ENCODE data around the gene RNFT2.

Gene RNFT2

DNA sequence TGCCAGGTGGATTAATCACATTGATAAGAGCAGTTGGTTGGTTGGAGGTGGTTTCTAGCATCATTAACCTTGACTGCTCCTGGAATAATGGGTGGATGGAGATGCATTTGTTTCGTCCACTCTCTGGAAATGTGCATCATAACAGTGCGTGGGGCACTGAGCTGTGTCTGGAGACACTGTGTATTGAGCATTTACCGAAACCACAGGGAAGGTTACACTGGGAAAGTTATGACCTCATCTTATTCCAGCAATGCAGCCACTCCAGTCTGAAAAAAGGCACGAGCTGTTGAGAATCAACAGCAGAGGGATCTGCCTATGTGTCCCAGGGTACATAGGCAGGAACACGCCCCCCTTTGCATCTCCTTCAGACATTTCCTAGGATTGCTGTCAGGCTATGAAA is 27.2 kb downstream of the RNFT2 start:
- Histone ChIP-seq H3K4me3 (ENCODE audit: low read length) (no peak overlapping the region), H3K27ac (ENCODE audit: low read depth, low read length) (no peak overlapping the region), H3F3A (ENCODE audit: control insufficient read depth, insufficient read depth) (no peaks in the 10 kb centered on the region), H3K4me2 (ENCODE audit: low read length) (no peak overlapping the region), H4K20me1 (ENCODE audit: control insufficient read depth, insufficient read depth, low read depth, low read length) (no peaks in the 10 kb centered on the region), H3K9me3 (ENCODE audit: control insufficient read depth, insufficient read depth, low read length) (no peaks in the 10 kb centered on the region), H3K79me2 (ENCODE audit: control insufficient read depth, low read length) (no peaks in the 10 kb centered on the region), H3K9me2 (replicated peaks; ENCODE audit: control insufficient read depth, low read length) (no peaks in the 10 kb centered on the region), H3K27me3 (ENCODE audit: control insufficient read depth, low read length) (no peaks in the 10 kb centered on the region), H3K36me3 (ENCODE audit: control insufficient read depth, low read length) (peaks cover 25% of the 10 kb centered on the region), H3K4me1 (ENCODE audit: control insufficient read depth, low read length) (no peaks in the 10 kb centered on the region)
- TF ChIP-seq CTCF (IDR thresholded peaks at IDR 0.05; ENCODE audit: low read depth, low read length, poor library complexity, severe bottlenecking) (no peak), EZH2phosphoT487 (IDR thresholded peaks at IDR 0.05; ENCODE audit: borderline replicate concordance, low read length) (no peak)

GRCh38 chr12:116766285-116766684 is 28.2 kb downstream of the RNFT2 start:
- Histone ChIP-seq H3K4me3 (ENCODE audit: low read length) (no peak overlapping the region), H3K4me2 (ENCODE audit: low read length) (no peak overlapping the region), H3K9me2 (replicated peaks; ENCODE audit: control insufficient read depth, low read length) (no peaks in the 10 kb centered on the region), H4K20me1 (ENCODE audit: control insufficient read depth, insufficient read depth, low read depth, low read length) (no peaks in the 10 kb centered on the region), H3K4me1 (ENCODE audit: control insufficient read depth, low read length) (no peaks in the 10 kb centered on the region), H3F3A (ENCODE audit: control insufficient read depth, insufficient read depth) (no peaks in the 10 kb centered on the region), H3K27me3 (ENCODE audit: control insufficient read depth, low read length) (no peaks in the 10 kb centered on the region), H3K79me2 (ENCODE audit: control insufficient read depth, low read length) (no peaks in the 10 kb centered on the region), H3K27ac (ENCODE audit: low read depth, low read length) (no peak overlapping the region), H3K9me3 (ENCODE audit: control insufficient read depth, insufficient read depth, low read length) (no peaks in the 10 kb centered on the region), H3K36me3 (ENCODE audit: control insufficient read depth, low read length) (peaks cover 18% of the 10 kb centered on the region)
- TF ChIP-seq EZH2phosphoT487 (IDR thresholded peaks at IDR 0.05; ENCODE audit: borderline replicate concordance, low read length) (no peak), CTCF (IDR thresholded peaks at IDR 0.05; ENCODE audit: low read depth, low read length, poor library complexity, severe bottlenecking) (no peak)

DNA sequence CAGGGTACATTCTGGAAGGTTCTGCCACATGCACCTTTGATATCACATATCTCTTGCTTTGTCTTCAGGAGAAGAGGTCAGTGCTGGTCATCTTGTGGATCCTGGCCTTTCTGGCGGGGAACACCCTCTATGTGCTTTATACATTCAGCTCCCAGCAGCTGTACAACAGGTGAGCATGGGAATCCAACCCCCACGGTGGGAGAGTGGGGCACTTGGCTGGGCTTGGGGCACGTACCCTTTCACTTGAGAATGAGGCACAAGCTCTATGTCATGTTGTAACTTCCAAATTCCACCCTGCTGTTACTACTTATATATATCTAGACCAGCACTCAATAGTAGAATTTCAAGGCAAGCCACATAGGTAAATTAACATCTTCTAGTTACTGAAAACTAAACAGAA is 28.6 kb downstream of the RNFT2 start:
- Histone ChIP-seq H3F3A (ENCODE audit: control insufficient read depth, insufficient read depth) (no peaks in the 10 kb centered on the region), H3K4me2 (ENCODE audit: low read length) (no peak overlapping the region), H3K36me3 (ENCODE audit: control insufficient read depth, low read length) (peaks cover 14% of the 10 kb centered on the region), H3K79me2 (ENCODE audit: control insufficient read depth, low read length) (no peaks in the 10 kb centered on the region), H3K27me3 (ENCODE audit: control insufficient read depth, low read length) (no peaks in the 10 kb centered on the region), H3K9me2 (replicated peaks; ENCODE audit: control insufficient read depth, low read length) (no peaks in the 10 kb centered on the region), H3K9me3 (ENCODE audit: control insufficient read depth, insufficient read depth, low read length) (no peaks in the 10 kb centered on the region), H3K4me3 (ENCODE audit: low read length) (no peak overlapping the region), H3K4me1 (ENCODE audit: control insufficient read depth, low read length) (no peaks in the 10 kb centered on the region), H4K20me1 (ENCODE audit: control insufficient read depth, insufficient read depth, low read depth, low read length) (no peaks in the 10 kb centered on the region), H3K27ac (ENCODE audit: low read depth, low read length) (no peak overlapping the region)
- no peak for TF ChIP-seq EZH2phosphoT487 (IDR thresholded peaks at IDR 0.05; ENCODE audit: borderline replicate concordance, low read length)
- TF ChIP-seq CTCF (IDR thresholded peaks at IDR 0.05; ENCODE audit: low read depth, low read length, poor library complexity, severe bottlenecking), result no peak

GRCh38 chr12:116771651-116772050 is 33.5 kb downstream of the RNFT2 start:
- peaks cover 7% of the 10 kb centered on the region; the same call in 1 of the 2 replicates for H3K4me1 ChIP-seq (ENCODE audit: control insufficient read depth, low read length)
- H3K36me3 ChIP-seq (ENCODE audit: control insufficient read depth, low read length), result peaks cover 16% of the 10 kb centered on the region
- no peaks in the 10 kb centered on the region for H3F3A ChIP-seq (ENCODE audit: control insufficient read depth, insufficient read depth)
- no peak overlapping the region for H3K27ac ChIP-seq (ENCODE audit: low read depth, low read length)
- H3K4me3 ChIP-seq (ENCODE audit: low read length), result no peak overlapping the region
- H3K4me2 ChIP-seq (ENCODE audit: low read length), result no peak overlapping the region
- TF ChIP-seq CTCF (IDR thresholded peaks at IDR 0.05; ENCODE audit: low read depth, low read length, poor library complexity, severe bottlenecking), result no peak
- no peak for TF ChIP-seq EZH2phosphoT487 (IDR thresholded peaks at IDR 0.05; ENCODE audit: borderline replicate concordance, low read length)
- no peaks in the 10 kb centered on the region for H3K79me2 ChIP-seq (ENCODE audit: control insufficient read depth, low read length)
- H4K20me1 ChIP-seq (ENCODE audit: control insufficient read depth, insufficient read depth, low read depth, low read length), result no peaks in the 10 kb centered on the region
- no peaks in the 10 kb centered on the region for H3K27me3 ChIP-seq (ENCODE audit: control insufficient read depth, low read length)
- no peaks in the 10 kb centered on the region for H3K9me3 ChIP-seq (ENCODE audit: control insufficient read depth, insufficient read depth, low read length)
- no peaks in the 10 kb centered on the region for H3K9me2 ChIP-seq (replicated peaks; ENCODE audit: control insufficient read depth, low read length)

Data from DOHH2 (cell line).